Activated naive CD8-positive, alpha-beta T cell treated with anti-CD3 and anti-CD28 coated beads, Interleukin-2, amount 10 ng/mL, durations not matched to agents 7 days and 5 days (primary cell): ENCODE results near the gene PSRC1. TPM values are rescaled to one million over a fixed set of nuclear protein-coding genes. Genes with fewer than 3 reads are reported as not detected.

Experiments
- ATAC-seq: fragments of 150-1000 bp; cut with Tn5 transposase; one replicate; pipeline ENCODE4 v1.10.0; 2021; ENCODE audit warnings: low read depth, moderate library complexity
- POLR2A ChIA-PET: fragments of 350-600 bp; sonication (Branson Sonifier 250); formaldehyde crosslinking; loops from one replicate; lab custom pipeline; 2021; ENCODE audit warnings: antibody characterized with exemption; lab: Charles Lee
- DNase-seq: peaks from one replicate; pipeline ENCODE4 v3.0.0; 2021
- H3K27ac Mint-ChIP-seq: one replicate; pipeline ENCODE4 v1.8.0; 2022; ENCODE audit warnings: mild to moderate bottlenecking, mixed read lengths
- H3K27me3 Mint-ChIP-seq: one replicate; pipeline ENCODE4 v1.8.0; 2022; ENCODE audit warnings: mild to moderate bottlenecking, moderate library complexity, mixed read lengths
- H3K36me3 Mint-ChIP-seq: one replicate; pipeline ENCODE4 v1.8.0; 2021; ENCODE audit warnings: mild to moderate bottlenecking, mixed read lengths
- H3K4me1 Mint-ChIP-seq: one replicate; pipeline ENCODE4 v1.8.0; 2021; ENCODE audit warnings: mixed read lengths
- H3K4me3 Mint-ChIP-seq: one replicate; pipeline ENCODE4 v1.8.0; 2022; ENCODE audit warnings: mild to moderate bottlenecking, moderate library complexity, mixed read lengths
- H3K9me3 Mint-ChIP-seq: one replicate; pipeline ENCODE4 v1.8.0; 2021; ENCODE audit warnings: mixed read lengths
- total RNA-seq, 2 experiments: library from RNA; stranded (reverse); gene quantifications; one replicate each; pipeline ENCODE4 v1.2.3, GENCODE V29; 2021

Gene PSRC1
- total RNA-seq, 2 experiments from 2014 or later, result 27.9 to 30.5 TPM

GRCh38 chr1:109272831-109273547 is 10.0 kb downstream of the PSRC1 start:
- ATAC-seq (no peak), DNase-seq (no peak)
- Mint-ChIP-seq H3K36me3 (no peaks in the 10 kb centered on the region), H3K9me3 (no peaks in the 10 kb centered on the region), H3K27ac (no peak overlapping the region), H3K4me1 (peaks cover 14% of the 10 kb centered on the region), H3K27me3 (no peaks in the 10 kb centered on the region), H3K4me3 (no peak overlapping the region)
- POLR2A ChIA-PET, result no interaction called here

- DNase-seq, result no peak
- POLR2A ChIA-PET, result interaction anchor here (1.5 kb wide), 1 partner anchor 10 kb away, joined by 3 read pairs; the partner anchor contains the start of gene PSRC1
- Mint-ChIP-seq H3K27me3 (no peaks in the 10 kb centered on the region), H3K27ac (no peak overlapping the region), H3K9me3 (no peaks in the 10 kb centered on the region), H3K4me3 (no peak overlapping the region), H3K36me3 (no peaks in the 10 kb centered on the region), H3K4me1 (peaks cover 13% of the 10 kb centered on the region)
- ATAC-seq, result no peak
Measured at GRCh38 chr1:109272021-109272799, 10.7 kb downstream of the PSRC1 start.

- POLR2A ChIA-PET, result interaction anchor here (1.5 kb wide), 1 partner anchor 11 kb away, joined by 3 read pairs; the partner anchor contains the start of gene PSRC1
Measured at GRCh38 chr1:109271458-109271857, 11.5 kb downstream of the PSRC1 start.

GRCh38 chr1:109270623-109271317 is 12.2 kb downstream of the PSRC1 start:
- no peaks in the 10 kb centered on the region for H3K27me3 Mint-ChIP-seq
- DNase-seq (no peak), ATAC-seq (no peak)
- no peaks in the 10 kb centered on the region for H3K9me3 Mint-ChIP-seq
- no peak overlapping the region for H3K27ac Mint-ChIP-seq
- H3K4me3 Mint-ChIP-seq, result no peak overlapping the region
- no peaks in the 10 kb centered on the region for H3K36me3 Mint-ChIP-seq
- POLR2A ChIA-PET, result interaction anchor here (1.5 kb wide), 1 partner anchor 12 kb away, joined by 3 read pairs; the partner anchor contains the start of gene PSRC1
- peaks cover 12% of the 10 kb centered on the region for H3K4me1 Mint-ChIP-seq

More at GRCh38 chr1:109271458-109271857, 11.5 kb downstream of the PSRC1 start:
- ATAC-seq, result no peak
- no peak overlapping the region for H3K4me3 Mint-ChIP-seq
- H3K9me3 Mint-ChIP-seq, result no peaks in the 10 kb centered on the region
- no peaks in the 10 kb centered on the region for H3K36me3 Mint-ChIP-seq
- DNase-seq, result no peak
- H3K27me3 Mint-ChIP-seq, result no peaks in the 10 kb centered on the region
- H3K27ac Mint-ChIP-seq, result no peak overlapping the region
- H3K4me1 Mint-ChIP-seq, result peaks cover 12% of the 10 kb centered on the region

- Mint-ChIP-seq H3K4me1 (peaks cover 12% of the 10 kb centered on the region), H3K4me3 (no peak overlapping the region), H3K9me3 (no peaks in the 10 kb centered on the region), H3K27me3 (no peaks in the 10 kb centered on the region), H3K27ac (no peak overlapping the region), H3K36me3 (no peaks in the 10 kb centered on the region)
- DNase-seq (no peak), ATAC-seq (no peak)
- POLR2A ChIA-PET, result no interaction called here
Measured at GRCh38 chr1:109269981-109270622, 12.8 kb downstream of the PSRC1 start.

GRCh38 chr1:109269212-109269980 is 13.5 kb downstream of the PSRC1 start:
- no peak for ATAC-seq
- Mint-ChIP-seq H3K9me3 (no peaks in the 10 kb centered on the region), H3K27ac (no peak overlapping the region), H3K36me3 (no peaks in the 10 kb centered on the region), H3K4me1 (peaks cover 8% of the 10 kb centered on the region), H3K27me3 (no peaks in the 10 kb centered on the region), H3K4me3 (no peak overlapping the region)
- POLR2A ChIA-PET, result no interaction called here
- no peak for DNase-seq

GRCh38 chr1:109268431-109269211 is 14.3 kb downstream of the PSRC1 start:
- ATAC-seq, result no peak
- DNase-seq, result no peak
- no peaks in the 10 kb centered on the region for H3K9me3 Mint-ChIP-seq
- H3K4me3 Mint-ChIP-seq, result no peak overlapping the region
- H3K36me3 Mint-ChIP-seq, result no peaks in the 10 kb centered on the region
- peaks cover 2% of the 10 kb centered on the region for H3K4me1 Mint-ChIP-seq
- H3K27me3 Mint-ChIP-seq, result no peaks in the 10 kb centered on the region
- H3K27ac Mint-ChIP-seq, result no peak overlapping the region
- POLR2A ChIA-PET, result interaction anchor here (1.3 kb wide), 1 partner anchor 129 kb away, joined by 4 read pairs; the partner anchor contains the start of gene SORT1

GRCh38 chr1:109267743-109268300 is 15.1 kb downstream of the PSRC1 start:
- Mint-ChIP-seq H3K36me3 (no peaks in the 10 kb centered on the region), H3K27ac (no peak overlapping the region), H3K27me3 (no peaks in the 10 kb centered on the region), H3K4me3 (no peak overlapping the region), H3K4me1 (peaks cover 2% of the 10 kb centered on the region), H3K9me3 (no peaks in the 10 kb centered on the region)
- POLR2A ChIA-PET, result interaction anchor here (1.3 kb wide), 1 partner anchor 130 kb away, joined by 4 read pairs; the partner anchor contains the start of gene SORT1
- DNase-seq, result no peak
- ATAC-seq, result no peak

- H3K27ac Mint-ChIP-seq, result no peak overlapping the region
- H3K9me3 Mint-ChIP-seq, result no peaks in the 10 kb centered on the region
- DNase-seq, result no peak
- H3K36me3 Mint-ChIP-seq, result no peaks in the 10 kb centered on the region
- no peaks in the 10 kb centered on the region for H3K27me3 Mint-ChIP-seq
- H3K4me3 Mint-ChIP-seq, result no peak overlapping the region
- H3K4me1 Mint-ChIP-seq, result peaks cover 2% of the 10 kb centered on the region
- ATAC-seq, result no peak
- POLR2A ChIA-PET, result no interaction called here
Measured at GRCh38 chr1:109266965-109267364, 16.0 kb downstream of the PSRC1 start.

- no peaks in the 10 kb centered on the region for H3K9me3 Mint-ChIP-seq
- POLR2A ChIA-PET, result no interaction called here
- H3K27me3 Mint-ChIP-seq, result no peaks in the 10 kb centered on the region
- H3K36me3 Mint-ChIP-seq, result no peaks in the 10 kb centered on the region
- no peak overlapping the region for H3K27ac Mint-ChIP-seq
- ATAC-seq (no peak), DNase-seq (no peak)
- H3K4me3 Mint-ChIP-seq, result no peak overlapping the region
- H3K4me1 Mint-ChIP-seq, result peaks cover 2% of the 10 kb centered on the region
Measured at GRCh38 chr1:109265741-109266330, 17.1 kb downstream of the PSRC1 start.

- ATAC-seq (no peak), DNase-seq (no peak)
- Mint-ChIP-seq H3K27me3 (no peaks in the 10 kb centered on the region), H3K4me1 (peaks cover 2% of the 10 kb centered on the region), H3K9me3 (no peaks in the 10 kb centered on the region), H3K27ac (no peak overlapping the region), H3K4me3 (no peak overlapping the region), H3K36me3 (no peaks in the 10 kb centered on the region)
- POLR2A ChIA-PET, result no interaction called here
Measured at GRCh38 chr1:109265016-109265415, 17.9 kb downstream of the PSRC1 start.
